CD4-positive, alpha-beta memory T cell (primary cell): ENCODE measurements around the gene SPAG16. TPM values are rescaled to one million over a fixed set of nuclear protein-coding genes. Genes with fewer than 3 reads are reported as not detected.

Experiments used
- CTCF ChIA-PET: fragments of 350-600 bp; sonication (Branson Sonifier 250); formaldehyde crosslinking; loops from one replicate; lab custom pipeline; 2021; ENCODE audit warnings: inconsistent platforms; ENCODE audit not compliant: partially characterized antibody; lab: Charles Lee
- POLR2A ChIA-PET: fragments of 350-600 bp; sonication (Branson Sonifier 250); formaldehyde crosslinking; loops from one replicate; lab custom pipeline; 2021; ENCODE audit not compliant: partially characterized antibody; lab: Charles Lee
- DNase-seq, 5 donors: peaks; one replicate each; pipeline versions ENCODE4 v3.0.0 to v3.0.0-alpha.2; 2020 to 2022; ENCODE audit warnings: mixed read lengths in 1 of 5
- H3K27ac ChIP-seq: one replicate; pipeline ENCODE4 v1.7.0; 2013; ENCODE audit warnings: low read depth, low read length
- H3K27me3 ChIP-seq: 2 replicates; pipeline ENCODE4 v1.7.0; 2013; ENCODE audit warnings: mild to moderate bottlenecking, low read length, moderate library complexity; ENCODE audit not compliant: insufficient read depth
- H3K36me3 ChIP-seq: 2 replicates; pipeline ENCODE4 v1.7.0; 2013; ENCODE audit warnings: mild to moderate bottlenecking, low read length, moderate library complexity; ENCODE audit not compliant: insufficient read depth
- H3K4me1 ChIP-seq: 2 replicates; pipeline ENCODE4 v1.7.0; 2013; ENCODE audit warnings: mild to moderate bottlenecking, low read length, moderate library complexity; ENCODE audit not compliant: insufficient read depth
- H3K4me3 ChIP-seq, 2 donors: one replicate each; pipeline ENCODE4 v1.7.0; 2013; ENCODE audit warnings: low read length in 2 of 2, mild to moderate bottlenecking in 1 of 2
- H3K9me3 ChIP-seq, 2 donors: one replicate each; pipeline ENCODE4 v1.7.0; 2013; ENCODE audit warnings: low read length in 2 of 2, control low read depth in 1 of 2; ENCODE audit not compliant: control insufficient read depth in 1 of 2
- H3K27ac Mint-ChIP-seq, 7 donors: one replicate each; pipeline ENCODE4 v1.8.0; 2020 to 2021; ENCODE audit warnings: mixed read lengths in 7 of 7, mild to moderate bottlenecking in 6 of 7, inconsistent platforms in 3 of 7, moderate library complexity in 3 of 7
- H3K27me3 Mint-ChIP-seq, 2 donors: one replicate each; pipeline ENCODE4 v1.8.0; 2020 to 2021; ENCODE audit warnings: mixed read lengths in 2 of 2
- H3K36me3 Mint-ChIP-seq, 2 donors: one replicate each; pipeline ENCODE4 v1.8.0; 2020 to 2021; ENCODE audit warnings: mixed read lengths in 2 of 2, inconsistent platforms in 1 of 2, mild to moderate bottlenecking in 1 of 2
- H3K4me1 Mint-ChIP-seq, 4 donors: one replicate each; pipeline ENCODE4 v1.8.0; 2020 to 2021; ENCODE audit warnings: mixed read lengths in 4 of 4, mild to moderate bottlenecking in 1 of 4
- H3K4me3 Mint-ChIP-seq, 8 donors: one replicate each; pipeline ENCODE4 v1.8.0; 2020 to 2021; ENCODE audit warnings: mixed read lengths in 8 of 8, mild to moderate bottlenecking in 7 of 8, moderate library complexity in 6 of 8, inconsistent platforms in 3 of 8
- H3K9me3 Mint-ChIP-seq, 8 donors: one replicate each; pipeline ENCODE4 v1.8.0; 2020 to 2021; ENCODE audit warnings: mixed read lengths in 8 of 8, mild to moderate bottlenecking in 5 of 8, inconsistent platforms in 3 of 8, moderate library complexity in 1 of 8
- intact Hi-C: fragments of 100-400 bp; cut with micrococcal nuclease; formaldehyde crosslinking; loops from one replicate; pipeline ENCODE4 v1.15.1; 2023
- polyA plus RNA-seq, 2 donors: library from polyadenylated mRNA; unstranded; fragments of 300-500 nt; fragmentation: Illumina TruSeq; gene quantifications; one replicate each; pipeline ENCODE4 v1.2.3, GENCODE V29; 2021
- total RNA-seq, 2 experiments: library from RNA; stranded (reverse); gene quantifications; one replicate each; pipeline ENCODE4 v1.2.3, GENCODE V29; 2021

The SPAG16 gene
- total and polyA plus RNA-seq, 4 experiments from 2014 or later: 6.3 to 21.7 (median 11.2) TPM

DNA sequence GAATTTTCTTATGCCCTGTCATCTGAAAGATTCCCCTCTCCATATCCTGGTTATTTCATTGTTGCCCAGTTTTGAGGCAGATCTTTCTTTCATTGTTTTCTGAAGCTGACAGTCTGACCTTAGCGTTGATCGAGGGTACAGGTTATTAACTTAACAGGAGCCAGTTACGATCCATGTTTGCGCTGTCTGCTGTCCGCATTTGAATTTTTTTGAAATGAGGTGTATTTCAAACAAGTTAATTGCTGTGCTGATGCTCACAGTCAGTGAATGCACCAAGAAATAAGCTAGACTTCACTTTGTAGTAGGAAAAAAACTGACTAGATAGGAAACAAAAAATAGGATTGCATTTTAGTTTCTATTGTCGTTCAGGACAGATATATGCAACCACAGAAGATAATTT lies 34.8 kb upstream of the SPAG16 start:
- Mint-ChIP-seq H3K27ac (no peak overlapping the region), H3K4me3 (no peak overlapping the region), H3K9me3 (no peaks in the 10 kb centered on the region), H3K27me3 (peaks cover under 1 to 3% of the 10 kb centered on the region in 2 donors), H3K36me3 (no peaks in the 10 kb centered on the region), H3K4me1 (no peaks in the 10 kb centered on the region)
- Histone ChIP-seq H3K36me3 (no peaks in the 10 kb centered on the region), H3K9me3 (no peaks in the 10 kb centered on the region), H3K4me1 (no peaks in the 10 kb centered on the region), H3K27me3 (no peaks in the 10 kb centered on the region), H3K4me3 (no peak overlapping the region), H3K27ac (no peak overlapping the region)
- no peak for DNase-seq
- POLR2A ChIA-PET: no interaction called here
- CTCF ChIA-PET: interaction anchor here (1.3 to 7.3 kb wide), 4 partner anchors 9 to 685 kb away, joined by 3 to 37 read pairs (median 6); partner anchors contain the start of gene SPAG16
- intact Hi-C loops: no loop called here

DNA sequence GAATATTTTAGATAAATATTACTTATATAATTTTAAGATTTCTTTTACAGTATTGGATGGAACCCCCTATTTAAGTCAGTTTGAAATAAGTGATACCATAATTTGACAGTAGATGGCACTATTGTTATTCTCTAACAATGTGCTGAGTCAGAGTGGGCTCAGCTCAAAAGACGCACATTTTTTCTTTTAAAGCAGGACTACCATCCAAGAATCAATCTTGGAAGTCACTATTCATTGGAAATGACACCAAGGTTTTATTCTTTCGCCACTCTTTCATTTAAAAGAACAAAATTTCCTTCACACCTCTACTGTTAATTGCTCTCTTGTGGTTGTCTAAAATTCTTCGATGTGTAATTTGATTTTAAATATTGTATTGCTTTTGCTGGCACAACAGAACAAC lies 32.6 kb upstream of the SPAG16 start:
- no peaks in the 10 kb centered on the region for H3K4me1 Mint-ChIP-seq
- intact Hi-C loops: loop anchor here (2.0 to 10.0 kb wide), 2 partner anchors 1579 to 1753 kb away; no protein-coding TSS in a partner anchor
- no peaks in the 10 kb centered on the region for H3K9me3 Mint-ChIP-seq
- no peak overlapping the region for H3K27ac ChIP-seq
- ChIA-PET POLR2A (no interaction called here), CTCF (interaction anchor here (0.7 to 7.3 kb wide), 3 partner anchors 32 to 1579 kb away, joined by 3 to 37 read pairs (median 8); partner anchors contain the start of gene SPAG16)
- no peaks in the 10 kb centered on the region for H3K4me1 ChIP-seq
- no peaks in the 10 kb centered on the region for H3K36me3 Mint-ChIP-seq
- H3K4me3 ChIP-seq: no peak overlapping the region
- H3K36me3 ChIP-seq: no peaks in the 10 kb centered on the region
- no peak overlapping the region for H3K4me3 Mint-ChIP-seq
- no peaks in the 10 kb centered on the region for H3K27me3 ChIP-seq
- H3K27ac Mint-ChIP-seq: no peak overlapping the region
- H3K9me3 ChIP-seq: no peaks in the 10 kb centered on the region
- DNase-seq: peak in 4 of 5 donors; percentile 42 to 49 (median 46)
- peaks cover 4 to 9% of the 10 kb centered on the region in 2 donors for H3K27me3 Mint-ChIP-seq

DNA sequence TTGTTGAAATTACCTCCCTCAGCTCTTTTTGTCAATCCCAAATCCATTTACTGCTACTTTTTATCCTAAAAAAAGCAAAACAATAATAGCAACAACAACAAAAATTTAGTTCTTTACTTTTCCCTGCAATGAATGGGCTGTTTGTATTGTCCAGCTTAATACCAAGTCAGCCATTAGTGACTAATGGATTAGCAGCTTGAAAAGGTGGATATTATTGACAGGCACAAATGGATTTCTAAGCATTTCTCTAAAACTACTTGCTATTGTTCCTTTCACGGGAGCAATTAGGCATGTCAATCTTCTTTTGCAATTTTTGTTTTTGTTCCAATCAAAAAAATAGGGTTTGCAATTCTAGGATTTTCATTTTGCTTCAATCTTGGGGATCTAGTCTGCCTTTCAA lies 32.1 kb upstream of the SPAG16 start:
- ChIA-PET POLR2A (no interaction called here), CTCF (interaction anchor here (0.7 to 7.3 kb wide), 3 partner anchors 32 to 1579 kb away, joined by 3 to 37 read pairs (median 8); partner anchors contain the start of gene SPAG16)
- H3K4me3 ChIP-seq: no peak overlapping the region
- peaks cover 4 to 9% of the 10 kb centered on the region in 2 donors for H3K27me3 Mint-ChIP-seq
- H3K36me3 ChIP-seq: no peaks in the 10 kb centered on the region
- H3K36me3 Mint-ChIP-seq: no peaks in the 10 kb centered on the region
- intact Hi-C loops: loop anchor here (10.0 kb wide), 1 partner anchor 1753 kb away; no protein-coding TSS in a partner anchor
- H3K4me1 ChIP-seq: no peaks in the 10 kb centered on the region
- no peak overlapping the region for H3K4me3 Mint-ChIP-seq
- no peaks in the 10 kb centered on the region for H3K9me3 Mint-ChIP-seq
- no peak for DNase-seq
- H3K27ac ChIP-seq: no peak overlapping the region
- no peaks in the 10 kb centered on the region for H3K9me3 ChIP-seq
- H3K27me3 ChIP-seq: no peaks in the 10 kb centered on the region
- no peaks in the 10 kb centered on the region for H3K4me1 Mint-ChIP-seq
- H3K27ac Mint-ChIP-seq: peak overlapping the region in 1 of 7 donors; percentile 13

DNA sequence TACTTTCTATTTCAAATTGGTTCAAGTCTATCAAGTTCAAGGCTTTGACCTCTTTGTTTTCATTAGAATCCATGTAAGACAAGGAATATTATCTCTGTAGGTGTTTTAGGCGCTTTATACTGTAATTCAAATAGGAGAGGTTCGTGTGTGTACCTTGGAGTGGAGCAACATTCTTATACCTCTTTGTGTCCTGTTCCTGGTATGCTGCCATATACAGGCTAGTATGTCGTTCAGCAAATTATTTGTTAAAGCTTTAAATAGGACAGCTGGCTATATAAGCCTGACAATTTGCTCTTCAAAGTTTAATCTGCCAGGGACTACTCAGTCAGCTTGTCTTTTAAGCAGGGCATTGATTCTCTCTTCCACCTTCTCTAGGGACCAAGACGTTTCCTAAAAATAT lies 31.1 kb upstream of the SPAG16 start:
- no peak for DNase-seq
- H3K4me1 Mint-ChIP-seq: no peaks in the 10 kb centered on the region
- no peaks in the 10 kb centered on the region for H3K27me3 ChIP-seq
- ChIA-PET POLR2A (no interaction called here), CTCF (interaction anchor here (2.8 to 7.3 kb wide), 2 partner anchors 31 to 681 kb away, joined by 8 to 37 read pairs; partner anchors contain the start of gene SPAG16)
- H3K9me3 Mint-ChIP-seq: no peaks in the 10 kb centered on the region
- no peak overlapping the region for H3K27ac Mint-ChIP-seq
- H3K9me3 ChIP-seq: no peaks in the 10 kb centered on the region
- H3K27ac ChIP-seq: no peak overlapping the region
- no peaks in the 10 kb centered on the region for H3K36me3 Mint-ChIP-seq
- intact Hi-C loops: loop anchor here (10.0 kb wide), 1 partner anchor 1752 kb away; no protein-coding TSS in a partner anchor
- no peak overlapping the region for H3K4me3 ChIP-seq
- H3K27me3 Mint-ChIP-seq: peaks cover 4 to 9% of the 10 kb centered on the region in 2 donors
- no peak overlapping the region for H3K4me3 Mint-ChIP-seq
- no peaks in the 10 kb centered on the region for H3K4me1 ChIP-seq
- H3K36me3 ChIP-seq: no peaks in the 10 kb centered on the region

DNA sequence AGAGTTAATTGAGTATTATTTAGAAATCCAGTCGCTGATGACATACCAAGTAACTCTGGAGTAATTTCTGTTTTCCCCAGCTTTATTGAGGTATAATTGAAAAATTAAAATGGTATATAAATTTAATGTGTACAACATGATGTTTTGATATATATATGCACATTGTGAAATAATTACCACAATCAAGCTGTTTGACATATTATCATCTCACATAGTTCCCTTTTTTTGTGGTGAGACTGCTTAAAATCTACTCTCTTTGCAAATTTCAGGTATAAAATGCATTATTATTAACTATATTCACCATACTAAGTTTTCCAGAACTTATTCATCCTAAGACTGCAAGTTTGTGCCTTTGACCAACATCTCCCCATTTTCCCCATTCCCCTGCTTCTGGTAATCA lies 25.0 kb upstream of the SPAG16 start:
- no peaks in the 10 kb centered on the region for H3K9me3 Mint-ChIP-seq
- H3K4me3 Mint-ChIP-seq: no peak overlapping the region
- POLR2A ChIA-PET: no interaction called here

DNA sequence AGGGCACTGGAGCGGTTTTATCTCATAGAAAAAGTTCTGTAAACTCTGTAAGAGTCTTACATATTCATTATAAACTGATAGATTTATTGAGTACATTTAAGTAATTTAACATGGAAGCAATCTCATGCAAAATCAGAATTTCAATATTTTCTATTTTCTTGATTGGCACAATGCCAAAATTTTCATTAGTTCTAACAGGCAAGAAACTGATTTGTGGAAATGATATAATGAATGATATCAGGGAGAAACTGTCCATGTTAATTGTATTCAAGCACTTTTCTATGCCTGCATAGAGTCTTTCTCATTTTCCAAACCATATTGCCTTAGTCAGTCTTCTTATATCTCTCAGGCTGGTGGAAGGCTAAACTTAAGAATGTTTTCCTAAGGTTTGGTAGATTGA lies 23.0 kb upstream of the SPAG16 start:
- Histone ChIP-seq H3K27ac (no peak overlapping the region), H3K9me3 (no peaks in the 10 kb centered on the region), H3K27me3 (no peaks in the 10 kb centered on the region), H3K36me3 (no peaks in the 10 kb centered on the region), H3K4me1 (no peaks in the 10 kb centered on the region), H3K4me3 (no peak overlapping the region)
- intact Hi-C loops: no loop called here
- Mint-ChIP-seq H3K36me3 (no peaks in the 10 kb centered on the region), H3K27me3 (peaks cover 2 to 5% of the 10 kb centered on the region in 2 donors), H3K4me3 (no peak overlapping the region), H3K4me1 (no peaks in the 10 kb centered on the region), H3K9me3 (no peaks in the 10 kb centered on the region), H3K27ac (no peak overlapping the region)
- no peak for DNase-seq
- ChIA-PET POLR2A (no interaction called here), CTCF (interaction anchor here (1.2 kb wide), 1 partner anchor 13 kb away, joined by 3 read pairs; no protein-coding TSS in a partner anchor)

More for the DNA sequence above, 25.0 kb upstream of the SPAG16 start:
- Histone ChIP-seq H3K4me3 (no peak overlapping the region), H3K36me3 (no peaks in the 10 kb centered on the region), H3K27me3 (no peaks in the 10 kb centered on the region), H3K27ac (no peak overlapping the region), H3K9me3 (no peaks in the 10 kb centered on the region), H3K4me1 (no peaks in the 10 kb centered on the region)
- intact Hi-C loops: loop anchor here (10.0 kb wide), 1 partner anchor 1746 kb away; no protein-coding TSS in a partner anchor
- no peaks in the 10 kb centered on the region for H3K36me3 Mint-ChIP-seq
- H3K27me3 Mint-ChIP-seq: peaks cover 6 to 8% of the 10 kb centered on the region in 2 donors
- no peak overlapping the region for H3K27ac Mint-ChIP-seq
- DNase-seq: no peak
- H3K4me1 Mint-ChIP-seq: no peaks in the 10 kb centered on the region
- CTCF ChIA-PET: interaction anchor here (1.1 kb wide), 2 partner anchors 9 to 12 kb away, joined by 5 to 6 read pairs; no protein-coding TSS in a partner anchor

DNA sequence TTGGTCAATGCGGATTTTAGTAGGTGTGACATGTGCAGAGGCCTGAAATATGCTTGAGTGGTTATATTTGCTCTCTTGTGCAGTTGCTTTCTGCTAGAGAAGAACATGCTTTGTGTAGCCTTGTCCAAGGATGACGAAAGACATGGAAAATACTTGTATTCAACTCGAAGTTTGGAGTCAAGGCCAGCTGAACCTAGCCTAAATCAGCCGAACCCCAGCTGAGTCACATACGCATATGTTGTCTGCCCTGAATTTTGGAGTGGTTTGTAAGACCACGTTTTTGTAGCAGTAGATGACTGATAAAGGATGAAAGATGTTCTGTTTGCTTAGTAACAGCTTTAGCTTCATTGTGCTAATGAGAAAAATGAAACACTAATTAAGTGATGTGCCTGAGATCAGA lies 22.5 kb upstream of the SPAG16 start:
- H3K9me3 ChIP-seq: no peaks in the 10 kb centered on the region
- no peaks in the 10 kb centered on the region for H3K27me3 ChIP-seq
- no peaks in the 10 kb centered on the region for H3K4me1 Mint-ChIP-seq
- H3K27ac ChIP-seq: no peak overlapping the region
- no peak overlapping the region for H3K4me3 ChIP-seq
- no peak overlapping the region for H3K27ac Mint-ChIP-seq
- peaks cover 3 to 5% of the 10 kb centered on the region in 2 donors for H3K27me3 Mint-ChIP-seq
- no peaks in the 10 kb centered on the region for H3K4me1 ChIP-seq
- no peaks in the 10 kb centered on the region for H3K36me3 ChIP-seq
- ChIA-PET POLR2A (no interaction called here), CTCF (interaction anchor here (0.7 kb wide), 1 partner anchor 12 kb away, joined by 3 read pairs; no protein-coding TSS in a partner anchor)
- H3K9me3 Mint-ChIP-seq: no peaks in the 10 kb centered on the region
- DNase-seq: no peak
- H3K4me3 Mint-ChIP-seq: no peak overlapping the region
- H3K36me3 Mint-ChIP-seq: no peaks in the 10 kb centered on the region
- intact Hi-C loops: no loop called here
